Gastroesophageal sphincter (tissue), 3 donors: ENCODE measurements around the gene C12orf42.

Experiments
- EP300 ChIP-seq: sonication (generic); formaldehyde crosslinking; IDR thresholded peaks from one replicate; pipeline ENCODE4 v1.6.1; 2017; ENCODE audit warnings: antibody characterized with exemption, mild to moderate bottlenecking
- POLR2A ChIP-seq, 2 donors: fragments of 450-650 bp; IDR thresholded peaks; one replicate each; pipeline ENCODE4 v1.6.1; 2017; ENCODE audit warnings: antibody characterized with exemption in 2 of 2, mild to moderate bottlenecking in 2 of 2, moderate library complexity in 1 of 2
- POLR2AphosphoS5 ChIP-seq: sonication (generic); formaldehyde crosslinking; IDR thresholded peaks from one replicate; pipeline ENCODE4 v1.6.1; 2017; ENCODE audit warnings: antibody characterized with exemption
- TF ChIP-seq, protein P1 (sequence below), 4 experiments: fragments of 200-600 bp in 2 of 4; fragments of 450-650 bp in 2 of 4; sonication (generic) in 1 of 4; IDR thresholded peaks; one replicate each; pipeline ENCODE4 v1.5.1; 2017 to 2019; ENCODE audit warnings: antibody characterized with exemption in 4 of 4, mild to moderate bottlenecking in 2 of 4, moderate library complexity in 2 of 4

DNA sequence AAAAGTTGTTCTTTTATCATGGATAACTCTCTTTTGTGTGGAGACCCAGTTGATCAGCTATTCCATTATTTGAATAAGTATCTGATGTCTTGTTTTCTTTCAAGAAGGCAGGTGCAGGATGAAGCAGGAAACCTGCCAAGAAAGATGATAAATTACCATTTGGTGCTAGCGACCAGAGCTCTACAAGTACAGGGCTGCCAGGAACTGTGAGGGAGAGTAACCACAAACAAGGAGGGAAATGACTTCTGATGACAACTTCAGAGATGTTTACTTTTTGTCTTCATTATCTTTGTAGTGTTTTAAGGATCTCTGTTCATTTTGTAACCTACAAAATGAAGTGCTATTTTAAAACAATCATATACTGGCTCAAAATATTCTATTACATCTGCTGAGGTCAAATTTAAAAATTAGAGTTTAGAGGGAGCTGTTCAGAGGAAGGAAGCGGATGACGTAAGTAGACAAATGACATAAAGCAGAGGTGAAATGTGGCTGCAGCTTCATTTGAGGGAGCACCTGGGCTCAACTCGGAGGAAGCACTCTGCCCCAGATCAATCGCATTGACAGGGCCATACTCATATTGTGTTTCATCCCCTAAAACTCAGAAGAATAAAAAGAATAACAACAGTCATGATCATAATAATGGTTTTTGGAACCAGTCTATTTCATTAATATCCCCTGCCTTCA, 226.8 kb downstream of the C12orf42 start:
- TF ChIP-seq, protein P1, sequence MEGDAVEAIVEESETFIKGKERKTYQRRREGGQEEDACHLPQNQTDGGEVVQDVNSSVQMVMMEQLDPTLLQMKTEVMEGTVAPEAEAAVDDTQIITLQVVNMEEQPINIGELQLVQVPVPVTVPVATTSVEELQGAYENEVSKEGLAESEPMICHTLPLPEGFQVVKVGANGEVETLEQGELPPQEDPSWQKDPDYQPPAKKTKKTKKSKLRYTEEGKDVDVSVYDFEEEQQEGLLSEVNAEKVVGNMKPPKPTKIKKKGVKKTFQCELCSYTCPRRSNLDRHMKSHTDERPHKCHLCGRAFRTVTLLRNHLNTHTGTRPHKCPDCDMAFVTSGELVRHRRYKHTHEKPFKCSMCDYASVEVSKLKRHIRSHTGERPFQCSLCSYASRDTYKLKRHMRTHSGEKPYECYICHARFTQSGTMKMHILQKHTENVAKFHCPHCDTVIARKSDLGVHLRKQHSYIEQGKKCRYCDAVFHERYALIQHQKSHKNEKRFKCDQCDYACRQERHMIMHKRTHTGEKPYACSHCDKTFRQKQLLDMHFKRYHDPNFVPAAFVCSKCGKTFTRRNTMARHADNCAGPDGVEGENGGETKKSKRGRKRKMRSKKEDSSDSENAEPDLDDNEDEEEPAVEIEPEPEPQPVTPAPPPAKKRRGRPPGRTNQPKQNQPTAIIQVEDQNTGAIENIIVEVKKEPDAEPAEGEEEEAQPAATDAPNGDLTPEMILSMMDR (IDR thresholded peaks at IDR 0.05), result no peak
- TF ChIP-seq POLR2AphosphoS5 (no peak), POLR2A (IDR thresholded peaks at IDR 0.05) (no peak), EP300 (no peak)
